Esophagus muscularis mucosa (tissue), 3 donors: Measurements from ENCODE around the gene CTNNA1.

Experiments used
- POLR2A ChIP-seq: fragments of 450-650 bp; IDR thresholded peaks from one replicate; pipeline ENCODE4 v1.6.1; 2017; ENCODE audit warnings: antibody characterized with exemption, moderate library complexity, mild to moderate bottlenecking, low read depth
- POLR2AphosphoS5 ChIP-seq, 2 donors: sonication (generic); formaldehyde crosslinking; IDR thresholded peaks; one replicate each; pipeline ENCODE4 v1.6.1; 2017; ENCODE audit warnings: antibody characterized with exemption in 2 of 2
- TF ChIP-seq, protein P1 (sequence below), 3 experiments: fragments of 200-600 bp in 2 of 3; fragments of 450-650 bp in 1 of 3; sonication (generic) in 2 of 3; IDR thresholded peaks; one replicate each; pipeline ENCODE4 v1.5.1; 2017 to 2019; ENCODE audit warnings: antibody characterized with exemption in 3 of 3, mild to moderate bottlenecking in 2 of 3, moderate library complexity in 1 of 3

DNA sequence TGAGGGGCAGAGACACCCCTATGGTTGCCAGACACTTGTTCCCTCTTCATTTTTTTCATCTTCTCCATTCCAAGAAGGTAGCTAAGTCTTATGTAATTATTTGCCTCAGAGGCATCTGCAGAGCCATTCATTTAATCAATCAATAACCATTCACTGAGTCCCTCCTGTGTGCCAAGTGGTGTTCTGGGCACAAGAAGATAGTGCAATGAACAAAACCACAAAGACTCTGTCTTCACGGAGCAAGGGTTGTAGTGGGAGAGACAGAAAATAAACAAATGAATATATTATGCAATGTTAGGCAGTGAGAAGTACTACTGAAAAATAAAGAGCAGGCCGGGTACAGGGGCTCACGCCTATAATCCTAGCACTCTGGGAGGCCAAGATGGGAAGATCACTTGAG, 41.4 kb upstream of the CTNNA1 start:
- no peak for TF ChIP-seq POLR2A
- TF ChIP-seq, protein P1, sequence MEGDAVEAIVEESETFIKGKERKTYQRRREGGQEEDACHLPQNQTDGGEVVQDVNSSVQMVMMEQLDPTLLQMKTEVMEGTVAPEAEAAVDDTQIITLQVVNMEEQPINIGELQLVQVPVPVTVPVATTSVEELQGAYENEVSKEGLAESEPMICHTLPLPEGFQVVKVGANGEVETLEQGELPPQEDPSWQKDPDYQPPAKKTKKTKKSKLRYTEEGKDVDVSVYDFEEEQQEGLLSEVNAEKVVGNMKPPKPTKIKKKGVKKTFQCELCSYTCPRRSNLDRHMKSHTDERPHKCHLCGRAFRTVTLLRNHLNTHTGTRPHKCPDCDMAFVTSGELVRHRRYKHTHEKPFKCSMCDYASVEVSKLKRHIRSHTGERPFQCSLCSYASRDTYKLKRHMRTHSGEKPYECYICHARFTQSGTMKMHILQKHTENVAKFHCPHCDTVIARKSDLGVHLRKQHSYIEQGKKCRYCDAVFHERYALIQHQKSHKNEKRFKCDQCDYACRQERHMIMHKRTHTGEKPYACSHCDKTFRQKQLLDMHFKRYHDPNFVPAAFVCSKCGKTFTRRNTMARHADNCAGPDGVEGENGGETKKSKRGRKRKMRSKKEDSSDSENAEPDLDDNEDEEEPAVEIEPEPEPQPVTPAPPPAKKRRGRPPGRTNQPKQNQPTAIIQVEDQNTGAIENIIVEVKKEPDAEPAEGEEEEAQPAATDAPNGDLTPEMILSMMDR (IDR thresholded peaks at IDR 0.05): no peak
- no peak for TF ChIP-seq POLR2AphosphoS5 (IDR thresholded peaks at IDR 0.05)
